A549 (cell line): Measurements from ENCODE around the gene CFAP100. TPM values are rescaled to one million over a fixed set of nuclear protein-coding genes. Genes with fewer than 3 reads are reported as not detected.

Experiments
- ATAC-seq, 2 experiments: fragments of 200-7000 bp in 1 of 2; fragments of >200 bp in 1 of 2; cut with Nextera tagmentation in 1 of 2; cut with Tn5 transposase in 1 of 2; 3 replicates each; pipeline versions ENCODE4 v1.8.0 to v1.9.1; 2018 to 2020; ENCODE audit warnings: mild to moderate bottlenecking in 1 of 2, moderate library complexity in 1 of 2
- CTCF ChIA-PET: fragments of 300-600 bp; sonication (Branson Sonifier 250); formaldehyde crosslinking; extraction: SDS; loops from one replicate; lab custom pipeline; 2021; ENCODE audit warnings: antibody characterized with exemption, inconsistent platforms; lab: Yijun Ruan, JAX
- POLR2A ChIA-PET: fragments of 350-600 bp; formaldehyde crosslinking; extraction: SDS; loops from one replicate; lab custom pipeline; 2021; ENCODE audit warnings: antibody characterized with exemption, inconsistent platforms; lab: Yijun Ruan, JAX
- DNase-seq, 2 experiments: peaks; one replicate each; pipeline versions ENCODE4 v3.0.0 to v3.0.0-alpha.2; 2011 to 2016; ENCODE audit warnings: low read depth in 1 of 2, low spot score in 1 of 2
- FAIRE-seq: peaks from 2 replicates; lab custom pipeline; 2011; peaks lifted over from hg19 to GRCh38; lab: Jason Lieb, UNC
- H3K27ac ChIP-seq, 2 experiments: fragments of >200 bp; sonication (Bioruptor Twin); formaldehyde crosslinking; 3 replicates each; pipeline ENCODE4 v1.5.1; 2016 to 2017
- H3K4me1 ChIP-seq: fragments of >200 bp; sonication (Bioruptor Twin); formaldehyde crosslinking; 3 replicates; pipeline ENCODE4 v1.6.1; 2016
- H3K4me2 ChIP-seq: fragments of >200 bp; sonication (Bioruptor Twin); formaldehyde crosslinking; 3 replicates; pipeline ENCODE4 v1.6.1; 2016
- H3K4me3 ChIP-seq: fragments of >200 bp; sonication (Bioruptor Twin); formaldehyde crosslinking; 3 replicates; pipeline ENCODE4 v1.5.1; 2016
- H3K9me3 ChIP-seq: fragments of >200 bp; sonication (Bioruptor Twin); formaldehyde crosslinking; 3 replicates; pipeline ENCODE4 v1.6.1; 2016
- BHLHE40 ChIP-seq: IDR thresholded peaks from 2 replicates; pipeline ENCODE4 v1.6.1; 2012; ENCODE audit warnings: low read depth, low read length, inconsistent platforms
- CBX2 ChIP-seq: fragments of 200-600 bp; sonication (generic); IDR thresholded peaks from 2 replicates; pipeline ENCODE4 v1.6.1; 2016; ENCODE audit warnings: low read depth, mild to moderate bottlenecking, borderline replicate concordance
- CBX8 ChIP-seq: fragments of 200-600 bp; sonication (generic); IDR thresholded peaks from 2 replicates; pipeline ENCODE4 v1.6.1; 2016
- CEBPB ChIP-seq, 2 experiments: fragments of >200 bp in 1 of 2; sonication (Bioruptor Twin) in 1 of 2; formaldehyde crosslinking in 1 of 2; IDR thresholded peaks; 2 replicates each; pipeline ENCODE4 v1.6.1; 2012 to 2016
- CHD4 ChIP-seq: fragments of 200-600 bp; sonication (generic); IDR thresholded peaks from 2 replicates; pipeline ENCODE4 v1.6.1; 2016; ENCODE audit warnings: antibody characterized with exemption, mild to moderate bottlenecking, borderline replicate concordance
- EHF ChIP-seq: fragments of 250-450 bp; sonication (Bioruptor Pico); IDR thresholded peaks from 2 replicates; pipeline ENCODE4 v1.5.0; 2020; ENCODE audit warnings: mild to moderate bottlenecking
- ESRRA ChIP-seq: fragments of 150-350 bp; IDR thresholded peaks from 2 replicates; pipeline ENCODE4 v1.6.1; 2014; ENCODE audit warnings: mild to moderate bottlenecking, low read length, borderline replicate concordance
- FOSL2 ChIP-seq, 2 experiments: fragments of 450-650 bp in 1 of 2; fragments of >200 bp in 1 of 2; sonication (Bioruptor Twin) in 1 of 2; formaldehyde crosslinking; IDR thresholded peaks; 2 replicates each; pipeline versions ENCODE4 v1.5.0 to v1.6.1; 2016 to 2020; ENCODE audit warnings: mild to moderate bottlenecking in 1 of 2, moderate library complexity in 1 of 2
- HDAC2 ChIP-seq: fragments of 200-600 bp; sonication (generic); IDR thresholded peaks from 2 replicates; pipeline ENCODE4 v1.6.1; 2016
- HEYL ChIP-seq: fragments of 250-450 bp; sonication (Bioruptor Pico); IDR thresholded peaks from 2 replicates; pipeline ENCODE4 v1.8.0; 2021; ENCODE audit warnings: mild to moderate bottlenecking, moderate library complexity
- HOXB13 ChIP-seq: fragments of 250-450 bp; sonication (Bioruptor Pico); IDR thresholded peaks from 2 replicates; pipeline ENCODE4 v1.5.0; 2020; ENCODE audit warnings: low read depth, mild to moderate bottlenecking, moderate library complexity
- HOXB5 ChIP-seq: fragments of 250-450 bp; sonication (Bioruptor Pico); IDR thresholded peaks from 2 replicates; pipeline ENCODE4 v1.5.0; 2020; ENCODE audit warnings: mild to moderate bottlenecking, moderate library complexity
- JUN ChIP-seq, 2 experiments: fragments of >200 bp; sonication (Bioruptor Twin); formaldehyde crosslinking; IDR thresholded peaks; 2 replicates in 1 of 2; 3 replicates in 1 of 2; pipeline ENCODE4 v1.6.1; 2016 to 2017
- KDM1A ChIP-seq: fragments of 200-600 bp; sonication (generic); IDR thresholded peaks from 2 replicates; pipeline ENCODE4 v1.6.1; 2016; ENCODE audit warnings: low read depth, mild to moderate bottlenecking
- KDM5A ChIP-seq: fragments of 200-600 bp; sonication (generic); IDR thresholded peaks from 2 replicates; pipeline ENCODE4 v1.6.1; 2016; ENCODE audit warnings: antibody characterized with exemption, mild to moderate bottlenecking
- MAZ ChIP-seq: fragments of 150-350 bp; IDR thresholded peaks from 2 replicates; pipeline ENCODE4 v1.6.1; 2014; ENCODE audit warnings: antibody characterized with exemption, low read depth, low read length, borderline replicate concordance
- NFE2L2 ChIP-seq: fragments of 150-350 bp; conservative IDR thresholded peaks from 2 replicates; pipeline ENCODE4 v1.6.1; 2014; ENCODE audit warnings: low read length
- PHF8 ChIP-seq: fragments of 200-600 bp; sonication (generic); IDR thresholded peaks from 2 replicates; pipeline ENCODE4 v1.6.1; 2016; ENCODE audit warnings: low read depth, mild to moderate bottlenecking, antibody characterized with exemption, moderate library complexity, borderline replicate concordance
- RAD21 ChIP-seq, 2 experiments: fragments of >200 bp in 1 of 2; sonication (Bioruptor Twin) in 1 of 2; formaldehyde crosslinking in 1 of 2; IDR thresholded peaks in 1 of 2; conservative IDR thresholded peaks in 1 of 2; 2 replicates in 1 of 2; 3 replicates in 1 of 2; pipeline ENCODE4 v1.6.1; 2012 to 2018; ENCODE audit warnings: inconsistent platforms in 1 of 2
- RCOR1 ChIP-seq: fragments of 150-350 bp; IDR thresholded peaks from 2 replicates; pipeline ENCODE4 v1.6.1; 2014; ENCODE audit warnings: antibody characterized with exemption, low read length, low read depth
- SMC3 ChIP-seq: fragments of >200 bp; sonication (Bioruptor Twin); formaldehyde crosslinking; IDR thresholded peaks from 3 replicates; pipeline ENCODE4 v1.6.1; 2018; ENCODE audit warnings: inconsistent platforms
- SREBF2 ChIP-seq: fragments of 450-650 bp; IDR thresholded peaks from 2 replicates; pipeline ENCODE4 v1.6.1; 2014; ENCODE audit warnings: mild to moderate bottlenecking, moderate library complexity
- ZFP36 ChIP-seq: fragments of 450-650 bp; IDR thresholded peaks from 2 replicates; pipeline ENCODE4 v1.6.1; 2014; ENCODE audit warnings: borderline replicate concordance; ENCODE audit not compliant: partially characterized antibody
- ZSCAN20 ChIP-seq: fragments of 250-450 bp; sonication (Bioruptor Pico); IDR thresholded peaks from 2 replicates; pipeline ENCODE4 v1.8.0; 2022; ENCODE audit warnings: mild to moderate bottlenecking, moderate library complexity
- WGBS: methylation state at CpG from one replicate; pipeline ENCODE4 v1.1.6; 2017; ENCODE audit errors: missing lambda C conversion rate; 5-methylcytosine and 5-hydroxymethylcytosine counted together
- polyA plus RNA-seq, 4 experiments: library from polyadenylated mRNA; depleted of rRNA in 3 of 4; stranded (reverse); fragments of >200 nt; fragmentation: RNase III in 1 of 4; extraction: RNeasy Plus Mini Kit Qiagen cat#74134 plus additional on column Dnase treatment in 1 of 4; gene quantifications; 2 replicates in 3 of 4; 3 replicates in 1 of 4; pipeline ENCODE4 v1.2.3, GENCODE V29; 2011 to 2017
- TF ChIP-seq, protein P1 (sequence below): IDR thresholded peaks from 2 replicates; pipeline ENCODE4 v1.6.1; 2012
- TF ChIP-seq, protein P2 (sequence below): fragments of 150-350 bp; IDR thresholded peaks from 2 replicates; pipeline ENCODE4 v1.6.1; 2014; ENCODE audit warnings: low read depth, mild to moderate bottlenecking, low read length
- TF ChIP-seq, protein P3 (sequence below): fragments of >200 bp; sonication (Bioruptor Twin); formaldehyde crosslinking; IDR thresholded peaks from 3 replicates; pipeline ENCODE4 v1.6.1; 2016
- TF ChIP-seq, protein P4 (sequence below): fragments of 200-600 bp; sonication (generic); IDR thresholded peaks from 2 replicates; pipeline ENCODE4 v1.6.1; 2016; ENCODE audit warnings: antibody characterized with exemption, mild to moderate bottlenecking, moderate library complexity
- TF ChIP-seq, protein P5 (sequence below): fragments of 250-450 bp; sonication (Bioruptor Pico); IDR thresholded peaks from 2 replicates; pipeline ENCODE4 v1.5.0; 2020; ENCODE audit warnings: low read depth, mild to moderate bottlenecking, moderate library complexity
- TF ChIP-seq, protein P6 (sequence below): fragments of >200 bp; sonication (Bioruptor Twin); formaldehyde crosslinking; IDR thresholded peaks from 2 replicates; pipeline ENCODE4 v1.6.1; 2016
- TF ChIP-seq, protein P7 (sequence below): IDR thresholded peaks from 2 replicates; pipeline ENCODE4 v1.6.1; 2012; ENCODE audit warnings: low read depth, borderline replicate concordance

The CFAP100 gene
- polyA plus RNA-seq, 2 of the 4 experiments (the other 2 are of a cell fraction) = not detected

DNA sequence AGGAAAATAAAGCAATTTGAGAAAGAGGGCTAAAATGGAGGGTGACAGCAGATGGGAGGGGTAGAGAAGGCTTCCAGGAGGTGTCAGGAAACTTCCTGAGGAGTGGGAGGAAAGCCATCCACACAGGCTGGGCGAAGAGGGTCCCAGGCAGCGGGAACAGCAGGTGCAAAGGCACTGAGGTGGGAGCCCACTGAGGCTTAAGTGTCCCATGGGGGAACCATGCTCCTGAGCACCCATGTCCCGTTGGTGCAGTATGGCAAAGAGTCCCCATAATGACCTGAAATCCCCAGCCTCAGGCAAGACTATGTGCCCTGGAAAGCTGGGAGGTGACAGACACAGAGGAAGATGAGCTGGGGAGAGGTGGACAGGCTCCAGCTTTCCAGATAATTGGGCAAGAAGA, 30.0 kb downstream of the CFAP100 start:
- H3K27ac ChIP-seq = no peak overlapping the region
- H3K4me1 ChIP-seq = no peaks in the 10 kb centered on the region
- DNase-seq = no peak
- CTCF ChIA-PET = no interaction called here
- 23% methylated on average over 2 of the region's 3 CpGs for WGBS
- no peak for FAIRE-seq
- TF ChIP-seq SREBF2 (no peak), JUN (IDR thresholded peaks at IDR 0.05) (no peak), CBX8 (no peak), RAD21 (conservative IDR thresholded peaks at IDR 0.05 in 1 of 2, IDR thresholded peaks at IDR 0.05 in 1 of 2) (no peak), CHD4 (no peak), HDAC2 (no peak), ZFP36 (no peak), CBX2 (no peak), KDM5A (no peak), NFE2L2 (no peak), FOSL2 (IDR thresholded peaks at IDR 0.05) (no peak), FOSL2 (CRISPR knock-in tag; IDR thresholded peaks at IDR 0.05) (no peak), BHLHE40 (no peak), EHF (no peak), MAZ (no peak), ESRRA (no peak), HOXB13 (CRISPR knock-in tag) (no peak), PHF8 (no peak), KDM1A (no peak), RCOR1 (no peak)
- TF ChIP-seq, protein P1, sequence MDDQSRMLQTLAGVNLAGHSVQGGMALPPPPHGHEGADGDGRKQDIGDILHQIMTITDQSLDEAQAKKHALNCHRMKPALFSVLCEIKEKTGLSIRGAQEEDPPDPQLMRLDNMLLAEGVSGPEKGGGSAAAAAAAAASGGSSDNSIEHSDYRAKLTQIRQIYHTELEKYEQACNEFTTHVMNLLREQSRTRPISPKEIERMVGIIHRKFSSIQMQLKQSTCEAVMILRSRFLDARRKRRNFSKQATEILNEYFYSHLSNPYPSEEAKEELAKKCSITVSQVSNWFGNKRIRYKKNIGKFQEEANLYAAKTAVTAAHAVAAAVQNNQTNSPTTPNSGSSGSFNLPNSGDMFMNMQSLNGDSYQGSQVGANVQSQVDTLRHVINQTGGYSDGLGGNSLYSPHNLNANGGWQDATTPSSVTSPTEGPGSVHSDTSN = no peak
- TF ChIP-seq, all 56 proteins: peak for 0
- no peak overlapping the region for H3K4me3 ChIP-seq
- ATAC-seq = no peak
- H3K9me3 ChIP-seq = peaks cover 3% of the 10 kb centered on the region; the same call in 1 of the 3 replicates
- H3K4me2 ChIP-seq = no peak overlapping the region
- POLR2A ChIA-PET = no interaction called here

DNA sequence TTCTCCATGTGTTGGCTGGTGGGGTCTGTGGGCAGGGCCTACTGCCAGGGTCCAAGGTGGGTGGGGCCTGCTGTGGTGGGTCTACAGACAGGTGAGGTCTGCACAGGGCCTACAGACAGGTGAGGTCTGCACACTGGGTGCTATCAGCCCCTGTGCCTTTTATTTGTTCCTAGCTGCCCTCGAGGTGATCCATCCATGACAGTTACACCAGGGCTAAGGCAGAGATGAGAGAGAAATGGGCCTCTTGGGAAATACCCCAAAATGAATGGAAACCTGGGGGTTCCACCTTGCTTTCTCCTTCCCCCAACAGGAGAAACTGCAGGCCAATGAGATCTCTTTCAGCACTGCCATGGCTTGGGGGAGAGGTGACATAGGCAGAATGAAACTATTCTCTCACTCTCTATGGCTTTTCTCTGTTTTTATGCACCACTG, 36.4 kb downstream of the CFAP100 start:
- H3K4me2 ChIP-seq = no peak overlapping the region
- no peak overlapping the region for H3K27ac ChIP-seq
- POLR2A ChIA-PET = no interaction called here
- ATAC-seq (no peak), DNase-seq (no peak), FAIRE-seq (no peak)
- CTCF ChIA-PET = interaction anchor here (1.5 kb wide), 1 partner anchor 298 kb away, joined by 3 read pairs; no protein-coding TSS in a partner anchor
- H3K9me3 ChIP-seq = peaks cover under 1% of the 10 kb centered on the region; the same call in 1 of the 3 replicates
- no peaks in the 10 kb centered on the region for H3K4me1 ChIP-seq
- H3K4me3 ChIP-seq = no peak overlapping the region
- 57% methylated on average over 1 of the region's 1 CpG for whole genome bisulfite sequencing
- TF ChIP-seq, protein P2, sequence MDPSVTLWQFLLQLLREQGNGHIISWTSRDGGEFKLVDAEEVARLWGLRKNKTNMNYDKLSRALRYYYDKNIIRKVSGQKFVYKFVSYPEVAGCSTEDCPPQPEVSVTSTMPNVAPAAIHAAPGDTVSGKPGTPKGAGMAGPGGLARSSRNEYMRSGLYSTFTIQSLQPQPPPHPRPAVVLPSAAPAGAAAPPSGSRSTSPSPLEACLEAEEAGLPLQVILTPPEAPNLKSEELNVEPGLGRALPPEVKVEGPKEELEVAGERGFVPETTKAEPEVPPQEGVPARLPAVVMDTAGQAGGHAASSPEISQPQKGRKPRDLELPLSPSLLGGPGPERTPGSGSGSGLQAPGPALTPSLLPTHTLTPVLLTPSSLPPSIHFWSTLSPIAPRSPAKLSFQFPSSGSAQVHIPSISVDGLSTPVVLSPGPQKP = no peak
- TF ChIP-seq, protein P3, sequence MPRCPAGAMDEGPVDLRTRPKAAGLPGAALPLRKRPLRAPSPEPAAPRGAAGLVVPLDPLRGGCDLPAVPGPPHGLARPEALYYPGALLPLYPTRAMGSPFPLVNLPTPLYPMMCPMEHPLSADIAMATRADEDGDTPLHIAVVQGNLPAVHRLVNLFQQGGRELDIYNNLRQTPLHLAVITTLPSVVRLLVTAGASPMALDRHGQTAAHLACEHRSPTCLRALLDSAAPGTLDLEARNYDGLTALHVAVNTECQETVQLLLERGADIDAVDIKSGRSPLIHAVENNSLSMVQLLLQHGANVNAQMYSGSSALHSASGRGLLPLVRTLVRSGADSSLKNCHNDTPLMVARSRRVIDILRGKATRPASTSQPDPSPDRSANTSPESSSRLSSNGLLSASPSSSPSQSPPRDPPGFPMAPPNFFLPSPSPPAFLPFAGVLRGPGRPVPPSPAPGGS = no peak
- TF ChIP-seq ZSCAN20 (CRISPR knock-in tag) (no peak), CEBPB (IDR thresholded peaks at IDR 0.05) (no peak), HEYL (CRISPR knock-in tag) (no peak), HOXB5 (CRISPR knock-in tag) (no peak), ZFP36 (no peak), BHLHE40 (no peak), RCOR1 (no peak), SMC3 (no peak)
- TF ChIP-seq, protein P4, sequence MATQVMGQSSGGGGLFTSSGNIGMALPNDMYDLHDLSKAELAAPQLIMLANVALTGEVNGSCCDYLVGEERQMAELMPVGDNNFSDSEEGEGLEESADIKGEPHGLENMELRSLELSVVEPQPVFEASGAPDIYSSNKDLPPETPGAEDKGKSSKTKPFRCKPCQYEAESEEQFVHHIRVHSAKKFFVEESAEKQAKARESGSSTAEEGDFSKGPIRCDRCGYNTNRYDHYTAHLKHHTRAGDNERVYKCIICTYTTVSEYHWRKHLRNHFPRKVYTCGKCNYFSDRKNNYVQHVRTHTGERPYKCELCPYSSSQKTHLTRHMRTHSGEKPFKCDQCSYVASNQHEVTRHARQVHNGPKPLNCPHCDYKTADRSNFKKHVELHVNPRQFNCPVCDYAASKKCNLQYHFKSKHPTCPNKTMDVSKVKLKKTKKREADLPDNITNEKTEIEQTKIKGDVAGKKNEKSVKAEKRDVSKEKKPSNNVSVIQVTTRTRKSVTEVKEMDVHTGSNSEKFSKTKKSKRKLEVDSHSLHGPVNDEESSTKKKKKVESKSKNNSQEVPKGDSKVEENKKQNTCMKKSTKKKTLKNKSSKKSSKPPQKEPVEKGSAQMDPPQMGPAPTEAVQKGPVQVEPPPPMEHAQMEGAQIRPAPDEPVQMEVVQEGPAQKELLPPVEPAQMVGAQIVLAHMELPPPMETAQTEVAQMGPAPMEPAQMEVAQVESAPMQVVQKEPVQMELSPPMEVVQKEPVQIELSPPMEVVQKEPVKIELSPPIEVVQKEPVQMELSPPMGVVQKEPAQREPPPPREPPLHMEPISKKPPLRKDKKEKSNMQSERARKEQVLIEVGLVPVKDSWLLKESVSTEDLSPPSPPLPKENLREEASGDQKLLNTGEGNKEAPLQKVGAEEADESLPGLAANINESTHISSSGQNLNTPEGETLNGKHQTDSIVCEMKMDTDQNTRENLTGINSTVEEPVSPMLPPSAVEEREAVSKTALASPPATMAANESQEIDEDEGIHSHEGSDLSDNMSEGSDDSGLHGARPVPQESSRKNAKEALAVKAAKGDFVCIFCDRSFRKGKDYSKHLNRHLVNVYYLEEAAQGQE = no peak
- TF ChIP-seq, protein P5, sequence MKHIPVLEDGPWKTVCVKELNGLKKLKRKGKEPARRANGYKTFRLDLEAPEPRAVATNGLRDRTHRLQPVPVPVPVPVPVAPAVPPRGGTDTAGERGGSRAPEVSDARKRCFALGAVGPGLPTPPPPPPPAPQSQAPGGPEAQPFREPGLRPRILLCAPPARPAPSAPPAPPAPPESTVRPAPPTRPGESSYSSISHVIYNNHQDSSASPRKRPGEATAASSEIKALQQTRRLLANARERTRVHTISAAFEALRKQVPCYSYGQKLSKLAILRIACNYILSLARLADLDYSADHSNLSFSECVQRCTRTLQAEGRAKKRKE = no peak
- TF ChIP-seq, protein P6, sequence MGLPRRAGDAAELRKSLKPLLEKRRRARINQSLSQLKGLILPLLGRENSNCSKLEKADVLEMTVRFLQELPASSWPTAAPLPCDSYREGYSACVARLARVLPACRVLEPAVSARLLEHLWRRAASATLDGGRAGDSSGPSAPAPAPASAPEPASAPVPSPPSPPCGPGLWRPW = no peak
- TF ChIP-seq, protein P7, sequence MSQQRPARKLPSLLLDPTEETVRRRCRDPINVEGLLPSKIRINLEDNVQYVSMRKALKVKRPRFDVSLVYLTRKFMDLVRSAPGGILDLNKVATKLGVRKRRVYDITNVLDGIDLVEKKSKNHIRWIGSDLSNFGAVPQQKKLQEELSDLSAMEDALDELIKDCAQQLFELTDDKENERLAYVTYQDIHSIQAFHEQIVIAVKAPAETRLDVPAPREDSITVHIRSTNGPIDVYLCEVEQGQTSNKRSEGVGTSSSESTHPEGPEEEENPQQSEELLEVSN = no peak
